ENCODE measurements around the gene SMPDL3A.
"Not testable (repeated sequence)": the region's sequence is repeated elsewhere in the genome, so short reads cannot be mapped to it uniquely, and the experiment has no call there.

Gene SMPDL3A, protein sequence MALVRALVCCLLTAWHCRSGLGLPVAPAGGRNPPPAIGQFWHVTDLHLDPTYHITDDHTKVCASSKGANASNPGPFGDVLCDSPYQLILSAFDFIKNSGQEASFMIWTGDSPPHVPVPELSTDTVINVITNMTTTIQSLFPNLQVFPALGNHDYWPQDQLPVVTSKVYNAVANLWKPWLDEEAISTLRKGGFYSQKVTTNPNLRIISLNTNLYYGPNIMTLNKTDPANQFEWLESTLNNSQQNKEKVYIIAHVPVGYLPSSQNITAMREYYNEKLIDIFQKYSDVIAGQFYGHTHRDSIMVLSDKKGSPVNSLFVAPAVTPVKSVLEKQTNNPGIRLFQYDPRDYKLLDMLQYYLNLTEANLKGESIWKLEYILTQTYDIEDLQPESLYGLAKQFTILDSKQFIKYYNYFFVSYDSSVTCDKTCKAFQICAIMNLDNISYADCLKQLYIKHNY

DNA sequence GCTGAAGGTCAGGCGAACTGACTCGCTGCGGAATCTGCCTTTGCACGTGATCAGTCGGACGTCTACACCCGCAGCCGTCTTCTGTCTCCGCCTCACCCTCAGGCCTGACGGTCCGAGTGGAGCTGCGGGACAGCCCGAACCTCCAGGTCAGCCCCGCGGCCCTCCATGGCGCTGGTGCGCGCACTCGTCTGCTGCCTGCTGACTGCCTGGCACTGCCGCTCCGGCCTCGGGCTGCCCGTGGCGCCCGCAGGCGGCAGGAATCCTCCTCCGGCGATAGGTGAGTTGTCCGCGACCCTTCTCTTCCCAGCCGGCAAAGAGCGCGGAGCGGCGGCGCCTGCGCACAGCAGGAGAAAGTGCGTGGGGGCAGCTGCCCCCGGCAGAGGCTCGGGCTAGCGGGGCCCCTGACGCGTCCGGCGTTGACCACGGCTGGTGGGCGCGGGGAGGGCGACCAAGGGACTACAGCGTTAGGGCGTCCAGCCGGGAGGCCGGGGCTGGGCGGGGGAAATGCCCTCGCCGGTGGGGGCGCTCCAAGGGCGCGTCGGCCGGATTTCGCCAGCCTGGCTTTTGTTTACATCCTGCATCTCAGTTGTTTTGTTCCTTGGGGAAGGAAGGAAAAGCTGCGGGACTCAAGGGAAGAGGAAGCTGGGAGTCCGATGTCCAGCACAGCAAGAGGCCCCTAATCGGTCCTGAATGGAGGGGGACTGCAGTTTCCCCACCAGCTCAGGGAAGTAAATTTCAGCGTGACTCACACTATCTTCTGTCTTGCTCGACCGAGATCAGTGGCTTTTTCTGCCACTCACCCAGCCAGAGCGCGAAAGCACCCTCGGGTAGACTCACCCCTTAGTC lies at the start of gene SMPDL3A:
SMPDL3A (plus strand) TSS at position 77 of the 846 bp plus-strand sequence; CDS start at position 166, 89 bp downstream.
- no peak for DNase-seq (ENCODE audit: low read depth)

DNA sequence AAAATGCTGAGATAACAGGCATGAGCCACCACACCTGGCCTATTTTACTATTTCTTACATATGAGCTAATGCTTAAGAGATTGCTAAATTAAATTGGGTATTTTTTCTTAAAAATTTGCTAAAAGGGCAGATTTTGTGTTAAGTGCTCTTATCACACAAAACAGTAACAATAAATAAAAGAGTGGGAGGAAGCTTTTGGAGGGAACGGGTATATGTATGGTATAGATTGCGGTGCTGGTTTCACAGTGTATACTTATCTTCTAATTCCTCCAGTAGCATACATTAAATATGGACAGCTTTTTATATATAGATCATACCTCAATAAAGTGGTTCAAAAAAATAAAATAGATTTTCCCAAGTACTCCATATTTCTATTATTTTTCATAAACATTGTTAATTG lies 49.0 kb upstream of the SMPDL3A start:
- DNase-seq (ENCODE audit: low read depth) = no peak

- DNase-seq (ENCODE audit: low read depth) = no peak
These were observed 48.1 kb upstream of the SMPDL3A start for GRCh38 chr6:122740936-122741335.

DNA sequence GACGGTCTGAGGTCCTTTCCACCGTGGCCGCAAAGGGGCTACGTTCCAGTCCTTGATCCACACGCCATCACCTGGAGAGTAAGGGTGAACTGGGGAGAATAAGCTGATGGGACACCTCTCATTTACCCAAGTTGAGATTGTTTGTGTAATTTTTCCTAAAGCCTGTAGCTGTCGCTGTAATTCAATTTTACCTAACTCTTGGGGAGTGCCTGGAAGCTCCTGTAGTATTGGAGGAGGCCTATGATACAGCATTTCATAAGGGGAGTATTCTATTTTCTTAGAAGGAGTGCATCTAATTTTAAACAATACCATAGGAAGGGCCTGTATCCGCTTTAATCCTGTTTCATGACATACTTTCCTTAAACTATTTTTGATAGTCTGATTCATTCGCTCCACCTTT lies 44.8 kb upstream of the SMPDL3A start:
- DNase-seq (ENCODE audit: low read depth) = not testable (repeated sequence)

DNA sequence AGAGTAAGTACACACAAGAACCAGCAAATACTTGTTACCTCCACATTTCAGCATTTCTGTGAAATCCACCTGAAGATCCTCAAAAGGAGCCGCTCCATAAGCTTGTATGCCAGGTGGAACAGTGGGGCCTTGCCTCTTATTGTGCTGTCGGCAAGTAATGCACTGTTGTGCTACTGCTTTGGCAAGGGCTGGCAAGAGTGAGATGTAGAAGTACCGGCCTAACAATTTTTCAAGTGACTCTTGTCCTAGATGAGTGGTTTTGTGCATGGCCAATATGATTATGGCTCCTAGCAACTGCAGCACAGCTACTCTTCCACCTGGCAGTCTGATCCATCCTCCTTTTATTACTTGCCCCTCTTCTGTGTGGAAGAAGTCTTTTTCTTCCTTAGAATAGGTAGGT lies 44.2 kb upstream of the SMPDL3A start:
- DNase-seq (ENCODE audit: low read depth) = not testable (repeated sequence)

- DNase-seq (ENCODE audit: low read depth) = no peak
These were observed 42.4 kb upstream of the SMPDL3A start for GRCh38 chr6:122746688-122747087.

- DNase-seq (ENCODE audit: low read depth) = no peak
These were observed 41.5 kb upstream of the SMPDL3A start for GRCh38 chr6:122747573-122747972.

DNA sequence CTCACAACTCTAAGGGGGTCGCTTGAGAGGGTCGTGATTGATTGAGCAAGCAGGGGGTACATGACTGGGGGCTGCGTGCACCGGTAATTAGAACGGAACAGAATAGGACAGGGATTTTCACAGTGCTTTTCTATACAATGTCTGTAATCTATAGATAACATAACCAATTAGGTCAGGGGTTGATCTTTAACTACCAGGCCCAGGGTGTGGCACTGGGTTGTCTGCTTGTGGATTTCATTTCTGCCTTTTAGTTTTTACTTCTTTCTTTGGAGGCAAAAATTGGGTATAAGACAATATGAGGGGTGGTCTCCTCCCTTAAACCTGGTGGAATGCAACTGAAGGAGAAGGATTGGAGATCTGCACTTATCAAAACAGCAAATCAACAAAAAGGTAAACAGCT lies 40.1 kb upstream of the SMPDL3A start:
- not testable (repeated sequence) for DNase-seq (ENCODE audit: low read depth)

DNA sequence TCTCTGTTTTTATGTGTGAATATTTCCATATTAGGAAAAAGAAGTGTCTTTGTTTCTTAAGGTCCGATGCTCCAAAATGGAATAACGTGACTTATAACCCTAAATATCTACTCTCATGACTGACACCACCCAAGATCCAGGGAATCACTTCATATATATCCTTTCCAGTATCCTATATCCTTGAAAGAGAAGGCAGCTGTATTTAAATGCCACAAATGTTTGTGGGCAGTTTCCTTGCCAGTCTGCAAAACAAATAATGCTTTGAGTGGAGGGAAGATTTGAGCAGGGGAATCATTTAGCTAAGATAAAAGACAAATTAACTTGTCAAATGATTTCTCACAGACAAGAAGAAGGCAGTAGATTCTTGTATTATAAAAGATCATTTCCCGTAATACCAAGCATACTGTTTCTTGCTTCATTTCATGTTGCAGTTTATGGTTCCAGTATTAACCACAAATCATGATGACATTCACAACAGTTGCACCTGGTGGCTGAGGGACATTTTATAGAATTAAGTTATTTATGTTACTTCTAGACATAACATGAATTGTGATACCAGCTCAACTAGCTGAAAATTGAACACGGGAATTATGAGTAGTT lies 39.5 kb upstream of the SMPDL3A start:
- DNase-seq (ENCODE audit: low read depth) = no peak

GRCh38 chr6:122751326-122751725 lies 37.7 kb upstream of the SMPDL3A start:
- DNase-seq (ENCODE audit: low read depth) = no peak

- DNase-seq (ENCODE audit: low read depth) = no peak
These were observed 36.6 kb upstream of the SMPDL3A start for GRCh38 chr6:122752459-122752858.

GRCh38 chr6:122753000-122753687 lies 35.9 kb upstream of the SMPDL3A start:
- no peak for DNase-seq (ENCODE audit: low read depth)

DNA sequence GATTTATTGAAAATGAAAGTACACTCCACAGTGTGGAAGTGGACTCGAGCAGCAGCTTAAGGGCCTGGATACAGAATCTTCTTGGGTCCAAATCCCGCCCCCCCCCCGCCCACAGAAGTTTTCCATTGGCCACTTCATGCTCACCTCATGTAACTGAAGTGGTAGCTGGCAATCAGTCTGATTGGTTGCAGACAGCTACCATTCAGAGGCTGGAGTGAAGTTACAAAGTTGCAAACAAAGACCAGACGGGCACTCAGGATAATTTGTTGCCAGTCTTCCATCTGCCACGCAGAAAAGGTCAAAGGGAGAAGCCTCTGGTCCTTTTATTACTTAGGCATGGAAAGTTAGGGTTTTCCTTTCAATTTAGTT lies 35.4 kb upstream of the SMPDL3A start:
- no peak for DNase-seq (ENCODE audit: low read depth)

DNA sequence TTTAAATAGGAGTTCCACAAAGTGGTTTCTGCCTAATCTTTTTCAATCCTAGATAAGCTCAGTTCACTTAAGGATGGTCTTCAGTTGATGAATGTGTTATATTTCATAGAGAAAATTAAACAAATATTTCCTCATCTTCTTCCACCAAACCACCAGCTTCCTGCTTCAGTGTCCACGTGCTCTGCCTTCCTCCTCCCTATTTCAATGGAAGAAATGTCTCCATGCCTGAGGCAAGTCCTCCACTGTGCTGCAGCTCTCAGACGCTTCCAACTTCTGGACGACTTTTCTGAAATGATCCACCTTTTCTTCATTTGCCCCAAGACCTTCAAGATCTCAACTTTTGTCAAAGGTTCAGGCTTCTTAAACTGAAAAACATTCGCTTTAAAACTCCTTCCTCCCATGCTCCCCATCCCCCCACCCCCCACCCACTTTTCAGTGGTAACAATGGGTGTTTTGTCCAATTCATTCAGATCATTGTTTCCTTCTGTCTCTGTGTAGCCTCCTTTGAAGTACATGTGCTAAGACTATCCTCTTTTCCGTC lies 34.8 kb upstream of the SMPDL3A start:
- no peak for DNase-seq (ENCODE audit: low read depth)

DNA sequence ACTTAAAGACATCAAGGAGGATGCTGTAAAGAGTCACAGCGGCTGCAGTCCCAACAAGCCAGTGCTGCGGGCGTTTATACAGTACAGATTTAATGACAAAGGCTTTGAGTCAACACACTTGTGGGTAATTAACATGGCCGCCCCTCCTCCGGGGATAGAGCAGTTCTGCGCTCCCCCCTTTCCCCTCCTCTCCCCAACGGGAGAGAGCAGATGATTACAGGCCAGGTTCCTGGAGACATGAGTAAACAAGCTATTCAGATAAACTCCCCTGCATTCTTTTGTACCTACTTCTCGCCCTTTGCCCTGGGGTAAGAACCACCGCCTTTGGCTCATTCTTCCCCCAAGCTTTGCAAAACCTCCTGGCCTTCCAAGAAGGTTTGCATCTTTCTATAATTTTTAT lies 33.2 kb upstream of the SMPDL3A start:
- no peak for DNase-seq (ENCODE audit: low read depth)

- no peak for DNase-seq (ENCODE audit: low read depth)
These were observed 30.1 kb upstream of the SMPDL3A start for GRCh38 chr6:122758927-122759334.

- no peak for DNase-seq (ENCODE audit: low read depth)
These were observed 28.7 kb upstream of the SMPDL3A start for GRCh38 chr6:122760330-122760729.

DNA sequence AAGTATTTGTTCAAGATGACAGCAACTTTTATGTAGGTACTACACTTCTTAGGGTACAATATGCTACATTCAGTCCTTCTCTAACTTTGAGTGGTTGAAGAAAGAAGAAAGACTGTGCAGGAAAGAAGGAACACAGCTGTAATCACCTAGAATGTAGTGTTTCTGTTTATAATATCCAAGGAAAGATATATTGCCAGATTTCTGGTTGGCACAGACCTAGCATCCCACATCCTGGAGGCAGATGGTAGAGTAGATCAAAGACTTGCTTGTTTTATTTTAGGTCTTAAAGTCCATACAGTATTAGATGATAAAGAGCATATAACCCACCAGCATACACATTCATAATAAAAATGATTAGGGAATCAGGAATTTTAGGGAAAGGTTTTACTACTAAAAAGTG lies 22.8 kb upstream of the SMPDL3A start:
- no peak for DNase-seq (ENCODE audit: low read depth)

DNA sequence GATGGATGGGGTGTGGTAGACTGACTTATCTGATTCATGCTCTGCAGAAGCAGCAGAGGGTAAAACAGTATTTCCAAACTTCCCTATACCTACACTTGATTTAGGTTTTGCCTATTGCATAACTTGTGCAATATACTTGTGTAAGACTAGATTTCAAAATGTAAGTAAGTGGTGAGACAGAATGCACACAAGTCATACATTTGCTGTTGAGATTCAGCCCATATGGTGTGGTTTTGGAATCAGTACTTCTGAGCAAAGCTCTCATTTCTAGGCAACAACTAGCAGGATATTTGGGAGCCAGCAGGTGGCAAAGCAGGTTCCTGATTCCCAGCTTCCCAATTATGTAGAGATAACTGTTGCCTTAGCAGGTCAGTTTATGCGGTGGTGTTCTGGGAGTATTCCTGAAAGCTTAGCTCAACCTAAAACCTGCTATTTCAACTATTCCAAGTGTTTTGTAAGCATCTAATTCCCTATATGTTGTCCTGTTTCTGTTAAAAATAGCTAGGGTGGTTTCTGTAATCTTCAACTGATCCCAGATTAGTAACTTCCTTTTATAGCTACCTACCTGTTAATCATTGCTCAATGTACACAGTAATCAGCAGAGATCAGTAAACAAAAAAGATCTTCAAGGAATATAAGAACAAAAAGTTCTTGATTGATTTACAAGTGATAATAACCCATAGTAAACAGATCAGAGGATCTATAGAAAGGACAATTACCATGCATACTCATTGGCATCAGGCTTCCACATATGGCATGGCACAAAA lies 18.0 kb upstream of the SMPDL3A start:
- no peak for DNase-seq (ENCODE audit: low read depth)

DNA sequence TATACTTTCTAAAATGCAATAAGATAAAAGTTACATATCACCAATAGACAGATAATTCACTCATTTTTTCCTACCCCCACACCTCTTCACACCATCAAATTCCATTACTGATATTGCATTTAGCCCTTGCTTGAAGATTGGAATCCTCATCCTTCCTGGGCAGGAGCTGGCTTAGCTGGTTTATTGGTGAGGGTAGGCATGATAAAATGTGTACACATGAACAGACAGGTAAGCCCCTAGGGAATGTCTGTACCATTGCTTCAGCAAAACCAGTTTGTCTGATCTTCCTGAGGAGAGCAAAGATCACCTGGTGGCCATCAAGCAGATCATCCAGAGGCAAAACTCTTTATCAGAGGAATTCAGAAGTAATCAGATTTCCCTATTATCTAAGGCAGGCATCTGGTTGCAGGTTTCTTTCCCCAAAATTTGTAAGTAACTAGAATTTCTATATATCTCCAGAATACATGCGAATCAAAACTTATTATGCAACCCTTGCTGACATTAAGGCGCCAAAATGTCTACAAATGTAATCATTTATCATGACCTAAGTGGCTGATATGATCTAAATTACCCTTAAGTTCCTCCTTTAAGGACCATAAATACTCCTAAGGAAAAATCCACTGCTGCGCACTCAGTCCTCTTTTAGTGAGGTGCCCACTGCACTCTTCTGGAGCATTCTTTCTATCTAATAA lies 16.2 kb upstream of the SMPDL3A start:
- no peak for DNase-seq (ENCODE audit: low read depth)
